Liver (tissue), 9 donors: Measurements from ENCODE around the gene ADAMTS3. TPM values are rescaled to one million over a fixed set of nuclear protein-coding genes. Genes with fewer than 3 reads are reported as not detected.

Experiments
- DNase-seq: peaks from one replicate; pipeline ENCODE4 v3.0.0-alpha.2; 2017; ENCODE audit warnings: low spot score
- H3K27ac ChIP-seq, 2 donors: one replicate each; pipeline ENCODE4 v1.7.0; 2013; ENCODE audit warnings: inconsistent platforms in 2 of 2, low read length in 2 of 2, control low read depth in 1 of 2, low read depth in 1 of 2, mild to moderate bottlenecking in 1 of 2
- H3K27me3 ChIP-seq, 4 donors: one replicate each; pipeline versions ENCODE4 v1.6.1 to v1.7.0; 2013; ENCODE audit warnings: low read length in 3 of 4, inconsistent platforms in 1 of 4, mild to moderate bottlenecking in 1 of 4, moderate library complexity in 1 of 4; ENCODE audit not compliant: control insufficient read depth in 4 of 4, insufficient read depth in 4 of 4
- H3K36me3 ChIP-seq, 4 donors: one replicate each; pipeline versions ENCODE4 v1.6.1 to v1.7.0; 2013; ENCODE audit warnings: low read length in 3 of 4, mild to moderate bottlenecking in 3 of 4, low read depth in 1 of 4, moderate library complexity in 1 of 4; ENCODE audit not compliant: control insufficient read depth in 4 of 4, insufficient read depth in 3 of 4
- H3K4me1 ChIP-seq, 4 donors: one replicate each; pipeline versions ENCODE4 v1.6.1 to v1.7.0; 2013; ENCODE audit warnings: low read length in 3 of 4, mild to moderate bottlenecking in 3 of 4, moderate library complexity in 1 of 4; ENCODE audit not compliant: control insufficient read depth in 4 of 4, insufficient read depth in 4 of 4
- H3K4me3 ChIP-seq, 3 donors: one replicate each; pipeline versions ENCODE4 v1.6.1 to v1.7.0; 2013; ENCODE audit warnings: low read length in 3 of 3, control low read depth in 1 of 3, low read depth in 1 of 3, mild to moderate bottlenecking in 1 of 3
- H3K9ac ChIP-seq, 2 donors: one replicate each; pipeline ENCODE4 v1.7.0; 2013; ENCODE audit warnings: low read length in 2 of 2, mild to moderate bottlenecking in 2 of 2, moderate library complexity in 2 of 2, control low read depth in 1 of 2, low read depth in 1 of 2
- H3K9me3 ChIP-seq, 4 donors: one replicate each; pipeline versions ENCODE4 v1.6.1 to v1.7.0; 2013; ENCODE audit warnings: low read length in 3 of 4; ENCODE audit not compliant: control insufficient read depth in 4 of 4
- EGR1 ChIP-seq, 2 donors: IDR thresholded peaks; 2 replicates each; pipeline ENCODE4 v1.6.1; 2016 to 2018; ENCODE audit warnings: antibody characterized with exemption in 2 of 2, low read depth in 2 of 2
- FOXA1 ChIP-seq: IDR thresholded peaks from 2 replicates; pipeline ENCODE4 v1.6.1; 2016; ENCODE audit warnings: antibody characterized with exemption
- FOXA2 ChIP-seq: IDR thresholded peaks from 2 replicates; pipeline ENCODE4 v1.6.1; 2016; ENCODE audit warnings: antibody characterized with exemption
- GABPA ChIP-seq, 2 donors: IDR thresholded peaks in 1 of 2; conservative IDR thresholded peaks in 1 of 2; 2 replicates each; pipeline ENCODE4 v1.6.1; 2016; ENCODE audit warnings: antibody characterized with exemption in 2 of 2, mild to moderate bottlenecking in 1 of 2, moderate library complexity in 1 of 2
- HNF4A ChIP-seq, 2 donors: conservative IDR thresholded peaks; 2 replicates each; pipeline ENCODE4 v1.6.1; 2016; ENCODE audit warnings: antibody characterized with exemption in 2 of 2, mild to moderate bottlenecking in 2 of 2
- HNF4G ChIP-seq: IDR thresholded peaks from 2 replicates; pipeline ENCODE4 v1.6.1; 2016; ENCODE audit warnings: antibody characterized with exemption
- NR2F2 ChIP-seq: IDR thresholded peaks from 2 replicates; pipeline ENCODE4 v1.6.1; 2016; ENCODE audit warnings: antibody characterized with exemption
- RAD21 ChIP-seq, 2 donors: IDR thresholded peaks; 2 replicates each; pipeline ENCODE4 v1.6.1; 2016; ENCODE audit warnings: antibody characterized with exemption in 2 of 2, mild to moderate bottlenecking in 2 of 2
- RXRA ChIP-seq, 2 donors: IDR thresholded peaks; 2 replicates each; pipeline ENCODE4 v1.6.1; 2017 to 2018; ENCODE audit warnings: antibody characterized with exemption in 2 of 2, mild to moderate bottlenecking in 1 of 2
- SP1 ChIP-seq: IDR thresholded peaks from 2 replicates; pipeline ENCODE4 v1.6.1; 2018; ENCODE audit warnings: antibody characterized with exemption, mild to moderate bottlenecking
- YY1 ChIP-seq: IDR thresholded peaks from 2 replicates; pipeline ENCODE4 v1.6.1; 2016; ENCODE audit warnings: antibody characterized with exemption, mild to moderate bottlenecking
- WGBS: extraction: QIAGEN DNeasy Blood & Tissue Kit; methylation state at CpG from one replicate; pipeline ENCODE4 v1.1.7; 2013; 5-methylcytosine and 5-hydroxymethylcytosine counted together
- polyA plus RNA-seq, 2 donors: library from polyadenylated mRNA; stranded (reverse) in 1 of 2; unstranded in 1 of 2; fragments of 200-250 nt in 1 of 2; fragments of >200 nt in 1 of 2; fragmentation: Nextera tagmentation in 1 of 2; extraction: Ambion mirVana in 1 of 2; gene quantifications; one replicate each; pipeline versions ENCODE4 v1.2.1 to v1.2.3, GENCODE V29; 2013 to 2015
- total RNA-seq, 2 donors: library from RNA; depleted of rRNA; stranded (reverse); fragments of >200 nt; gene quantifications; one replicate each; pipeline ENCODE4 v1.2.3, GENCODE V29; 2014
- TF ChIP-seq, protein P1 (sequence below): fragments of 150-350 bp; IDR thresholded peaks from 2 replicates; pipeline ENCODE4 v1.5.1; 2017; ENCODE audit warnings: improper control_type of control experiment, low read depth, low read length; ENCODE audit not compliant: missing input control
- TF ChIP-seq, protein P2 (sequence below): IDR thresholded peaks from 2 replicates; pipeline ENCODE4 v1.6.1; 2016; ENCODE audit warnings: antibody characterized with exemption
- TF ChIP-seq, protein P3 (sequence below): IDR thresholded peaks from 2 replicates; pipeline ENCODE4 v1.6.1; 2016; ENCODE audit warnings: antibody characterized with exemption
- TF ChIP-seq, protein P4 (sequence below): IDR thresholded peaks from 2 replicates; pipeline ENCODE4 v1.6.1; 2016; ENCODE audit warnings: antibody characterized with exemption, mild to moderate bottlenecking
- TF ChIP-seq, protein P5 (sequence below): IDR thresholded peaks from 2 replicates; pipeline ENCODE4 v1.6.1; 2016; ENCODE audit warnings: antibody characterized with exemption
- donor health status: healthy.
- donor health status: healthy.
- donor health status: healthy.
- donor health status: healthy.
- donor health status: healthy.

The ADAMTS3 gene
- total and polyA plus RNA-seq, 4 donors = 0.12 to 1.9 (median 0.25) TPM; not detected in 1

DNA sequence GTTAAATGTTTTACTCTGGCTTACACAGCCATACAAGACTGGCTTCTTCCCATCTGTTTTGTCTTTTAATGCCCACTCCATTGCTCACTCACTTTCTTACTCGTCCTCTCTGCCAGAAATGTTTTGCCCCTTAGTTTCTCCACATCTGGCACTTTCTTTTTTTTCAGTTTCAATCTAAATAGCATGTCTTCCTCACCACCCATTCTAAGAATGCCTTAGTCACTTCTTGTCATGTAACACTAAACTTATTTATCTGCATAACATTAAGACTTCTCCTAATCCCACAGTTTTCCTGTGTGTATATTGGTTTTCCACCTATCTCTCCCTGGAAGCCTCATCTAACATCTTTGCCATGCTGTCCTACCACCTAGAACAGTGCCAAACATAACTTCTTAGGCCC is 119.3 kb downstream of the ADAMTS3 start:
- WGBS = 82% methylated on average over 1 of the region's 1 CpG

DNA sequence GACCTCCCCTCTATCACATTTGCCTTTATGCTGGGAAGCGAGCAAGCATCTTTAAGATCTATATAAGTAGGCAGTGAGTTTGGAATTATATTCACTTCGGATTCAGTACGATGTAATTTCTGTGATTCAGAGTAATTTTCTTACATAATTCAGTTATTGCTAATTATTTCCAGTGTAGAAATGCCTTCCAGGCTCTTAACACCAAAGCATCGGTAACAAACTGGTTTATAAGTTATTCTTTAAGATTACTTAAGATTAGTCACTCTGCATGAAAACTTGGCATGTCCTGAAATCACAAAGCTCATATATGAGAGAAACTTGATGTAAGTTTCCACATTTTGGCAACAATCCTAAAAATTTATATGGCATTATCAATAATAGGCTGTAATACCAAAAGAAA is 120.8 kb downstream of the ADAMTS3 start:
- 75% methylated on average over 4 of the region's 4 CpGs for WGBS
- DNase-seq = no peak
- H3K9ac ChIP-seq = no peak overlapping the region
- H3K27ac ChIP-seq = no peak overlapping the region
- no peak overlapping the region for H3K4me3 ChIP-seq
- no peak for TF ChIP-seq NR2F2
- no peaks in the 10 kb centered on the region for H3K36me3 ChIP-seq
- H3K27me3 ChIP-seq = no peaks in the 10 kb centered on the region
- H3K4me1 ChIP-seq = no peaks in the 10 kb centered on the region
- no peaks in the 10 kb centered on the region for H3K9me3 ChIP-seq

More for the DNA sequence above, 119.3 kb downstream of the ADAMTS3 start:
- Histone ChIP-seq H3K4me1 (no peaks in the 10 kb centered on the region), H3K9me3 (no peaks in the 10 kb centered on the region), H3K9ac (no peak overlapping the region), H3K27me3 (no peaks in the 10 kb centered on the region), H3K4me3 (no peak overlapping the region), H3K27ac (no peak overlapping the region), H3K36me3 (no peaks in the 10 kb centered on the region)
- TF ChIP-seq HNF4G (no peak), YY1 (no peak), SP1 (no peak), EGR1 (IDR thresholded peaks at IDR 0.05; ENCODE audit: low read depth in 2 of 2) (no peak), RXRA (IDR thresholded peaks at IDR 0.05) (no peak), RAD21 (IDR thresholded peaks at IDR 0.05) (no peak), FOXA2 (no peak), HNF4A (conservative IDR thresholded peaks at IDR 0.05) (no peak), GABPA (IDR thresholded peaks at IDR 0.05 in 1 of 2, conservative IDR thresholded peaks at IDR 0.05 in 1 of 2) (no peak), FOXA1 (no peak)
- TF ChIP-seq, protein P1, sequence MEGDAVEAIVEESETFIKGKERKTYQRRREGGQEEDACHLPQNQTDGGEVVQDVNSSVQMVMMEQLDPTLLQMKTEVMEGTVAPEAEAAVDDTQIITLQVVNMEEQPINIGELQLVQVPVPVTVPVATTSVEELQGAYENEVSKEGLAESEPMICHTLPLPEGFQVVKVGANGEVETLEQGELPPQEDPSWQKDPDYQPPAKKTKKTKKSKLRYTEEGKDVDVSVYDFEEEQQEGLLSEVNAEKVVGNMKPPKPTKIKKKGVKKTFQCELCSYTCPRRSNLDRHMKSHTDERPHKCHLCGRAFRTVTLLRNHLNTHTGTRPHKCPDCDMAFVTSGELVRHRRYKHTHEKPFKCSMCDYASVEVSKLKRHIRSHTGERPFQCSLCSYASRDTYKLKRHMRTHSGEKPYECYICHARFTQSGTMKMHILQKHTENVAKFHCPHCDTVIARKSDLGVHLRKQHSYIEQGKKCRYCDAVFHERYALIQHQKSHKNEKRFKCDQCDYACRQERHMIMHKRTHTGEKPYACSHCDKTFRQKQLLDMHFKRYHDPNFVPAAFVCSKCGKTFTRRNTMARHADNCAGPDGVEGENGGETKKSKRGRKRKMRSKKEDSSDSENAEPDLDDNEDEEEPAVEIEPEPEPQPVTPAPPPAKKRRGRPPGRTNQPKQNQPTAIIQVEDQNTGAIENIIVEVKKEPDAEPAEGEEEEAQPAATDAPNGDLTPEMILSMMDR = no peak
- TF ChIP-seq, protein P2, sequence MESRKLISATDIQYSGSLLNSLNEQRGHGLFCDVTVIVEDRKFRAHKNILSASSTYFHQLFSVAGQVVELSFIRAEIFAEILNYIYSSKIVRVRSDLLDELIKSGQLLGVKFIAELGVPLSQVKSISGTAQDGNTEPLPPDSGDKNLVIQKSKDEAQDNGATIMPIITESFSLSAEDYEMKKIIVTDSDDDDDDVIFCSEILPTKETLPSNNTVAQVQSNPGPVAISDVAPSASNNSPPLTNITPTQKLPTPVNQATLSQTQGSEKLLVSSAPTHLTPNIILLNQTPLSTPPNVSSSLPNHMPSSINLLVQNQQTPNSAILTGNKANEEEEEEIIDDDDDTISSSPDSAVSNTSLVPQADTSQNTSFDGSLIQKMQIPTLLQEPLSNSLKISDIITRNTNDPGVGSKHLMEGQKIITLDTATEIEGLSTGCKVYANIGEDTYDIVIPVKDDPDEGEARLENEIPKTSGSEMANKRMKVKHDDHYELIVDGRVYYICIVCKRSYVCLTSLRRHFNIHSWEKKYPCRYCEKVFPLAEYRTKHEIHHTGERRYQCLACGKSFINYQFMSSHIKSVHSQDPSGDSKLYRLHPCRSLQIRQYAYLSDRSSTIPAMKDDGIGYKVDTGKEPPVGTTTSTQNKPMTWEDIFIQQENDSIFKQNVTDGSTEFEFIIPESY = no peak
- TF ChIP-seq, protein P3, sequence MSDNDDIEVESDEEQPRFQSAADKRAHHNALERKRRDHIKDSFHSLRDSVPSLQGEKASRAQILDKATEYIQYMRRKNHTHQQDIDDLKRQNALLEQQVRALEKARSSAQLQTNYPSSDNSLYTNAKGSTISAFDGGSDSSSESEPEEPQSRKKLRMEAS = no peak
- TF ChIP-seq, protein P4, sequence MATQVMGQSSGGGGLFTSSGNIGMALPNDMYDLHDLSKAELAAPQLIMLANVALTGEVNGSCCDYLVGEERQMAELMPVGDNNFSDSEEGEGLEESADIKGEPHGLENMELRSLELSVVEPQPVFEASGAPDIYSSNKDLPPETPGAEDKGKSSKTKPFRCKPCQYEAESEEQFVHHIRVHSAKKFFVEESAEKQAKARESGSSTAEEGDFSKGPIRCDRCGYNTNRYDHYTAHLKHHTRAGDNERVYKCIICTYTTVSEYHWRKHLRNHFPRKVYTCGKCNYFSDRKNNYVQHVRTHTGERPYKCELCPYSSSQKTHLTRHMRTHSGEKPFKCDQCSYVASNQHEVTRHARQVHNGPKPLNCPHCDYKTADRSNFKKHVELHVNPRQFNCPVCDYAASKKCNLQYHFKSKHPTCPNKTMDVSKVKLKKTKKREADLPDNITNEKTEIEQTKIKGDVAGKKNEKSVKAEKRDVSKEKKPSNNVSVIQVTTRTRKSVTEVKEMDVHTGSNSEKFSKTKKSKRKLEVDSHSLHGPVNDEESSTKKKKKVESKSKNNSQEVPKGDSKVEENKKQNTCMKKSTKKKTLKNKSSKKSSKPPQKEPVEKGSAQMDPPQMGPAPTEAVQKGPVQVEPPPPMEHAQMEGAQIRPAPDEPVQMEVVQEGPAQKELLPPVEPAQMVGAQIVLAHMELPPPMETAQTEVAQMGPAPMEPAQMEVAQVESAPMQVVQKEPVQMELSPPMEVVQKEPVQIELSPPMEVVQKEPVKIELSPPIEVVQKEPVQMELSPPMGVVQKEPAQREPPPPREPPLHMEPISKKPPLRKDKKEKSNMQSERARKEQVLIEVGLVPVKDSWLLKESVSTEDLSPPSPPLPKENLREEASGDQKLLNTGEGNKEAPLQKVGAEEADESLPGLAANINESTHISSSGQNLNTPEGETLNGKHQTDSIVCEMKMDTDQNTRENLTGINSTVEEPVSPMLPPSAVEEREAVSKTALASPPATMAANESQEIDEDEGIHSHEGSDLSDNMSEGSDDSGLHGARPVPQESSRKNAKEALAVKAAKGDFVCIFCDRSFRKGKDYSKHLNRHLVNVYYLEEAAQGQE = no peak
- TF ChIP-seq, protein P5, sequence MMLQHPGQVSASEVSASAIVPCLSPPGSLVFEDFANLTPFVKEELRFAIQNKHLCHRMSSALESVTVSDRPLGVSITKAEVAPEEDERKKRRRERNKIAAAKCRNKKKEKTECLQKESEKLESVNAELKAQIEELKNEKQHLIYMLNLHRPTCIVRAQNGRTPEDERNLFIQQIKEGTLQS = no peak
- DNase-seq = no peak
